Peyer's patch (tissue), 4 donors: ENCODE measurements around the gene PCDHB6.

ENCODE experiments used
- CTCF ChIP-seq, 6 experiments: fragments of 450-650 bp in 4 of 6; fragments of 200-600 bp in 2 of 6; sonication (generic) in 1 of 6; IDR thresholded peaks; one replicate each; pipeline ENCODE4 v1.5.1; 2017 to 2019; ENCODE audit warnings: antibody characterized with exemption in 6 of 6, mild to moderate bottlenecking in 3 of 6, moderate library complexity in 1 of 6
- POLR2A ChIP-seq, 2 donors: fragments of 450-650 bp; IDR thresholded peaks; one replicate each; pipeline ENCODE4 v1.5.1; 2017; ENCODE audit warnings: antibody characterized with exemption in 2 of 2, mild to moderate bottlenecking in 2 of 2, moderate library complexity in 2 of 2

GRCh38 chr5:141182248-141182647 is 32.4 kb downstream of the PCDHB6 start, which contains the start of gene PCDHB16:
- TF ChIP-seq CTCF (IDR thresholded peaks at IDR 0.05): no peak
- TF ChIP-seq POLR2A (IDR thresholded peaks at IDR 0.05): no peak
